Occipital lobe (tissue), 2 donors: Measurements from ENCODE around the gene CYYR1. TPM values are rescaled to one million over a fixed set of nuclear protein-coding genes. Genes with fewer than 3 reads are reported as not detected.

ENCODE experiments used
- DNase-seq: peaks from one replicate; lab custom pipeline; 2025; lab: John Stamatoyannopoulos, UW
- total RNA-seq: library from RNA; depleted of rRNA; stranded (reverse); fragments of >200 nt; gene quantifications from one replicate; pipeline ENCODE4 v1.2.3, GENCODE V29; 2014

CYYR1 gene
- total RNA-seq, 1 donor from 2014 or later = 2.3 TPM

DNA sequence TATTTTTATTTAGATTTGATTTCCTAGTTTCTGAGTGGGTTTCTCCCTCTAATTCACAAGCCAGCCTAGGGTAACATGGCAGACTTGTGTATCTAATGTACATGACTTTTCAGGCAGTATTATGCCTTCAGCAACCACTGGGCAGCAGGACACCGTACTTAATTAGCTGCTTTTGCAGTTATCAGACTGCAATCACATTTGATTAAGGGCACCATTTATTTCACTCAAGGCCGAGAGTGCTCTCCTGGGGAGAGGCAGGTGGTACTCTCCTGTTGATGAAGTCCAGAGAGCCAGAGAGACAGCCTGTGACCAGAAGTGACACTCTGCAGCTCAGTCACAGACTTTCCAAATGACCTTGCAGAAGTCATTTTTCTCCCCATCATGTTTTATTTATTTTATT lies 18.7 kb downstream of the CYYR1 start:
- DNase-seq = no peak

GRCh38 chr21:26553898-26554297 lies 19.2 kb downstream of the CYYR1 start:
- DNase-seq = no peak

DNA sequence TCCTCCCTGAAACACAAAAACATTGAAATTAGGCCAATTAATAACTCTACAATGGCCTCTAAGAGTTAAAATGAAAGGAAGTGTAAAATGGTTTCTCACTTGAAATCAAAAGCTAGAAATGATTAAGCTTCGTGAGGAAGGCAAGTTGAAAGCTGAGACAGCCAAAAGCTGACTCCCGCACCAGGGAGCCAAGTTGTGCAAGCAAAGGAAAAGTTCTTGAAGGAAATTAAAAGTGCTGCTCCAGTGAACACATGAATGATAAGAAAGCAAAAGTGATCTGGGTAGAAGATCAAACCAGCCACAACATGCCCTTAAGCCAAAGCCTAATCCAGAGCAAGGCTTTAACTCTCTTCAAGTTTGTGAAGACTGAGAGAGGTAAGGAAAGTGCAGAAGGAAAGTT lies 22.8 kb downstream of the CYYR1 start:
- DNase-seq = no peak

- DNase-seq = no peak
Observed at GRCh38 chr21:26546446-26547097, 26.5 kb downstream of the CYYR1 start.

DNA sequence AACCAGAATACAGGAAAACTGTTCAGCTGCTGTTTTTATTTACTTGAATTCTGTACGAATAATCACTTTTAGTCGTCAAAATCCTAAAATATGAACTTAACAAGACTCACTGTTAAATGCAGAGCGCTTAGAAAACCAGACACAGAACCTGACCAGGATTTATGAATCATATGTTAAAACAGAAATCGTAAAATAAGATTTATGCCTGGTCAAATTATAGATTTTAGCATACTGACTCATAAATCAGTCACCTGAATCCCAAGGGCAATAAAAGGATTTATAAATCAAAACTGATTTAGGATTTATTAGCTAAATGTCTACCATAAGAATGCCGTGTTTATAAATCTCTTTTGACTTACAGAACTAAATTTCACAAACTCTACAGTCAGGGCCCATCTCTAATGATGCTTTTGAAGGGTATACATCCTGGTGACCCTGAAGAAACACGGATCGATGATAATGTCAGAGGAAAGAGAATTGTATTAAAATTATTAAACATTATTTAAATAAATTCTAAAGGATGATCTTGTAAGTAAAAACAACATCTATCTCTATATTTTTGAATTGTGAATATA lies 28.8 kb downstream of the CYYR1 start:
- no peak for DNase-seq

DNA sequence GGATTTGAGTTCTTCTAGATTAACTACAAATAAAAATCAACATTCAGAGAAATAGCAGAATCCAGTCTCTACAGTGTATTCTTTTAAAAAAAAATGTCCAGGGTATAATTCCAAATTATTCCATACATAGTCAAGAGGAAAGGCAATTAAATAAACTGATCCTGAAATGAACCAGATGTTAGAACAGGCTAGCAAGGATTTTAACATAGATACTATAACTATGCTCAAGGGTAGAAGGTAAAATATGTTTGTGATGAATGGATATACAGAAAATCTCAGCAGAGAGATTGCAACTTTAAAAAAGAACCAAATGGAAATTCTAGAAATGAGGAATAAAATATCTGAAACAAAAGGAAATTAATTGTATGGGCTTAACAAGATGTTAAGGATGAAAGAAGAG lies 32.4 kb downstream of the CYYR1 start:
- no peak for DNase-seq

DNA sequence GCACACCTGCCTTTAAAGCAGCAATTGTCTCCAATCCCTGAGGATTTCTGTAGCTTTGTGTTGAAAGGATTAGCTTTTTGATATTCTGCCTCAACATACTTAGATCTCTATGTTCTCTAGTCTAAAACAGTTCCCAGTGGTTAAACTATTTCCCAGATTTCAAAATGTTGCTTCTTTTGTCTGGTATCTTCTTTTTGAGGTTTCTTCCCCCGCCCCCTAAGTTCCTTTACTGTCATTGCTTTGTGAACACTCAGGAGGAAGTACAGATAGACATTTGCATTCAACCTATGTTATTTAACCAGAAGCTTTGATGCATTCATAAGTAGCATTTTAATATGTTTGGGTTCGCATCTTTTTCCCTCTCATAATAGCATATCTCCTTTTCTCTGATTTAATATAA lies 33.5 kb downstream of the CYYR1 start:
- DNase-seq = no peak

DNA sequence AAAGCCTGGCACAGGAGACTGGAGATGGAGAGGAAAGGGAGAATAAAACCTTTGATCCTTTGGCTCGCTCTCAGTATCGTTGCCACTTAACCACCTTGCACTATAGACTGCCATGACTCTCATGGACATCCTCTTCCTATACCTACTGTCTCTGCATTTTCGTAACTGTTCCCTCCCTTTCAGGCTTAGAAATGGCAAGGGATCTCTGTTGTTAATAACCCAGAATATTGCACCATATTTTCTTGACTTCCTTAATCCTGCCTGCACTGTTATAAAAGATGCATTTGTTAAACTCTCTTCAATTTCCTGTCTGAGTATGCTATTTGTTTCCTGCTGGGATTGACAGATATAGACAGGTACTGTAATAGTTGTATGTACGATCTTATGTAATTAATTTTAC lies 38.6 kb downstream of the CYYR1 start:
- DNase-seq = no peak

DNA sequence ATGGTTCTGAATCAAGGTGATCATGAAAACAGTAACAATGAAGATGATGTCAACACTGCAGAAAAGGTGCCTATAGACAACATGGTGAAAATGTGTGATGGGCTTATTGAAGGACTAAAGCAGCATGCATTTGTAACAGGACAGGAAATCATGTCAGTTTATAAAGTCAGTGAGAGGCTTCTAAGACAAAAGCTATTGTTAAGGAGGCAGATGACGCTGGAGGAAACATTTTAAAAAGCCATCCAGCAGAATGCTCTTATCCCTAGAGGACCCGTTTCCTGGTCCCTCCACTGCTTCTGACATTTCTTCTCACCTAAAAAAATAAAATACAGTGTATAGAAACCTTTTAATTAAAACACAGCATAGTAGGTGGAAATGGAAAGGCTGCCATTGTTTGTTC lies 40.9 kb downstream of the CYYR1 start:
- no peak for DNase-seq

GRCh38 chr21:26529526-26529925 lies 43.6 kb downstream of the CYYR1 start:
- DNase-seq = no peak

DNA sequence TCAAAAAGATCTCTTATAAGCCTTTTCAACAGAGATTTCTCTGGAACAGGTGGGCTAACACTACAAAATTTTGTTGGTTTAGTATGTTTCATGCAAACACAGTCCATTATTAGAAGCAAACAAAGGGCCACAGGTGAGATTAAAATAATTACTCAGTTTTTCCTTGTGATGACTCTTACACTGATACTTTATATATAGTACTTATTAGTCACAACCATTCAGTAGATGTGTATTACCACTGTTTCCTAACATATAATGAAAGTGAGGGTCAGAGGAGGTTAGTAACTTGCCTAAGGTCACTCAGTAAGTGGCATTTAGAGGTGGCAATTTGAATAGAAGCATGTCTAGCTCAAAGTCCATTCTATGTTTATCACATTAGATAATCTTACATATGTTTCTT lies 44.2 kb downstream of the CYYR1 start:
- no peak for DNase-seq

- DNase-seq = no peak
Observed at GRCh38 chr21:26522704-26523103, 50.4 kb downstream of the CYYR1 start.

- no peak for DNase-seq
Observed at GRCh38 chr21:26519142-26519541, 53.9 kb downstream of the CYYR1 start.

DNA sequence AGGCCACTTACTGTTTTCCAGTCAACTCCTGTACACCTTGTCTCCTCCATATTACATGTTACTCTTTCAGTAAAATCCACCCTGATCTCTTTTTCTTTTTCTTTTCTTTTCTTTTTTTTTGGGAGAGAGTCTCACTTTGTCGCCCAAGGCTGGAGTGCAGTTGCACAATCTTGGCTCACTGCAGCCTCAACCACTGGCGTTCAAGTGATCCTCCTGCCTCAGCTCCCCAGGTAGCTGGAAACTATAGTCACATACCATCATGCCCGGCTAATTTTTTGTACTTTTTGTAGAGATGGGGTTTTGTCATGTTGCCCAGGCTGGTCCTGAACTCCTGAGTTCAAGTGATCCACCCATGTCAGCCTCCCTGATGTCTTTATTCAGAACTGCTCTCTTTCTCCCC lies 57.8 kb downstream of the CYYR1 start:
- DNase-seq = no peak

- DNase-seq = no peak
Observed at GRCh38 chr21:26513212-26513611, 59.9 kb downstream of the CYYR1 start.

DNA sequence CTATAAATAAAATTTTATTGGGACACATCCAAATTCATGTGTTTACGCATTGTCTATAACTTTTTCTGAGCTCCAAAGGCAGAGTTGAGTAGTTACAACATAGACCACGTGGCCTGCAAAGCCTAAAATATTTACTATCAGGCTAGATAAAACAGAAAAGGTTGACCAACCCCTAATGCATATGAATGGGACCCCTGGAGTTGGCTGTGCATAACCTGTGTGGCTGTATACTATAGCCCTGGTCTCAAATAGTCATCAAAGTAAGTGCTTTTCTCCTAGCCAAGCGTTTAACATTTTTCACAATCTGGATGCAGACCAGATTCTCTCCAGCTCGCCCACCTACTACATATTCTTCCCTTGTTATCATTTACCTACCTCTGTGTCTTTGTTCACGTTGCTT lies 60.4 kb downstream of the CYYR1 start:
- DNase-seq = no peak

- DNase-seq = no peak
Observed at GRCh38 chr21:26508903-26509302, 64.2 kb downstream of the CYYR1 start.

- DNase-seq = no peak
Observed at GRCh38 chr21:26506956-26507355, 66.1 kb downstream of the CYYR1 start.

GRCh38 chr21:26505211-26505610 lies 67.9 kb downstream of the CYYR1 start:
- DNase-seq = no peak

GRCh38 chr21:26503414-26503813 lies 69.7 kb downstream of the CYYR1 start:
- no peak for DNase-seq

- DNase-seq = no peak
Observed at GRCh38 chr21:26501495-26502021, 71.5 kb downstream of the CYYR1 start.

- no peak for DNase-seq
Observed at GRCh38 chr21:26499495-26499894, 73.6 kb downstream of the CYYR1 start.

- no peak for DNase-seq
Observed at GRCh38 chr21:26495283-26495849, 77.7 kb downstream of the CYYR1 start.
